HepG2 (cell line): ENCODE data around the gene MFSD6. TPM values are rescaled to one million over a fixed set of nuclear protein-coding genes. Genes with fewer than 3 reads are reported as not detected.

Experiments used
- AHR ChIP-seq: IDR thresholded peaks from 2 replicates; pipeline ENCODE4 v1.6.1; 2018; ENCODE audit warnings: missing genetic modification reagents, missing compliant biosample characterization
- GATAD1 ChIP-seq: IDR thresholded peaks from 2 replicates; pipeline ENCODE4 v1.6.1; 2016; ENCODE audit warnings: missing genetic modification reagents, missing compliant biosample characterization
- ISX ChIP-seq: sonication (generic); formaldehyde crosslinking; conservative IDR thresholded peaks from 2 replicates; pipeline ENCODE4 v1.5.0; 2020; ENCODE audit warnings: missing genetic modification reagents
- KAT2B ChIP-seq: fragments of 150-350 bp; IDR thresholded peaks from 2 replicates; pipeline ENCODE4 v1.6.1; 2014; ENCODE audit warnings: low read depth, low read length, borderline replicate concordance
- MYC ChIP-seq: sonication (generic); formaldehyde crosslinking; IDR thresholded peaks from 2 replicates; pipeline ENCODE4 v1.9.0; 2021; ENCODE audit warnings: missing genetic modification reagents, borderline replicate concordance
- NFKBIZ ChIP-seq: IDR thresholded peaks from 2 replicates; pipeline ENCODE4 v1.6.1; 2018; ENCODE audit warnings: missing genetic modification reagents, missing compliant biosample characterization
- PCBP2 ChIP-seq: fragments of 200-400 bp; formaldehyde crosslinking; optimal IDR thresholded peaks from 2 replicates; pipeline ENCODE3; 2018; ENCODE audit warnings: low read length, low read depth; ENCODE audit not compliant: poor library complexity, severe bottlenecking
- PLRG1 ChIP-seq: fragments of 450-650 bp; conservative IDR thresholded peaks from 2 replicates; pipeline ENCODE4 v1.6.1; 2016
- PPARG ChIP-seq: conservative IDR thresholded peaks from 2 replicates; pipeline ENCODE4 v1.6.1; 2016; ENCODE audit warnings: missing biosample characterization, missing genetic modification reagents
- STAT6 ChIP-seq: sonication (generic); formaldehyde crosslinking; IDR thresholded peaks from 2 replicates; pipeline ENCODE4 v1.4.0; 2020; ENCODE audit warnings: missing genetic modification reagents, mild to moderate bottlenecking, borderline replicate concordance
- SUZ12 ChIP-seq: fragments of 150-350 bp; IDR thresholded peaks from 2 replicates; pipeline ENCODE4 v1.6.1; 2014; ENCODE audit warnings: low read depth, low read length
- TEAD3 ChIP-seq: optimal IDR thresholded peaks from 2 replicates; pipeline ENCODE3; 2016; ENCODE audit warnings: borderline replicate concordance
- TFDP1 ChIP-seq: IDR thresholded peaks from 2 replicates; pipeline ENCODE4 v1.6.1; 2016; ENCODE audit warnings: missing compliant biosample characterization, missing genetic modification reagents, borderline replicate concordance
- ZFP62 ChIP-seq: sonication (generic); formaldehyde crosslinking; IDR thresholded peaks from 2 replicates; pipeline ENCODE4 v1.4.0; 2020; ENCODE audit warnings: missing genetic modification reagents
- ZMAT5 ChIP-seq: sonication (generic); formaldehyde crosslinking; IDR thresholded peaks from 2 replicates; pipeline ENCODE4 v1.5.0; 2020; ENCODE audit warnings: mild to moderate bottlenecking, low read depth, missing genetic modification reagents, borderline replicate concordance
- ZNF3 ChIP-seq: IDR thresholded peaks from 2 replicates; pipeline ENCODE4 v1.7.0; 2017; ENCODE audit warnings: inconsistent platforms
- ZNF337 ChIP-seq: sonication (generic); formaldehyde crosslinking; IDR thresholded peaks from 2 replicates; pipeline ENCODE4 v1.5.1; 2020; ENCODE audit warnings: missing genetic modification reagents, low read depth, mild to moderate bottlenecking, borderline replicate concordance
- ZNF33B ChIP-seq: sonication (generic); formaldehyde crosslinking; IDR thresholded peaks from 2 replicates; pipeline ENCODE4 v1.5.1; 2020; ENCODE audit warnings: mild to moderate bottlenecking, missing genetic modification reagents
- ZNF569 ChIP-seq: sonication (generic); formaldehyde crosslinking; IDR thresholded peaks from 2 replicates; pipeline ENCODE4 v1.5.0; 2020; ENCODE audit warnings: mild to moderate bottlenecking, missing genetic modification reagents, moderate library complexity, borderline replicate concordance
- ZNF776 ChIP-seq: sonication (generic); formaldehyde crosslinking; IDR thresholded peaks from 2 replicates; pipeline ENCODE4 v1.4.0; 2020; ENCODE audit warnings: mild to moderate bottlenecking, missing genetic modification reagents
- ZNF788 ChIP-seq: sonication (generic); formaldehyde crosslinking; IDR thresholded peaks from 2 replicates; pipeline ENCODE4 v1.5.0; 2020; ENCODE audit warnings: mild to moderate bottlenecking, missing genetic modification reagents, borderline replicate concordance
- polyA plus RNA-seq, 8 experiments: library from polyadenylated mRNA; depleted of rRNA in 3 of 8; stranded (reverse) in 7 of 8; unstranded in 1 of 8; fragments of >200 nt; fragmentation: Illumina TruSeq in 4 of 8; extraction: Trizol in 4 of 8; gene quantifications; 2 replicates each; pipeline versions ENCODE4 v1.2.1 to v1.2.3, GENCODE V29; 2011 to 2016; ENCODE audit warnings: low read depth in 4 of 8, missing spikeins in 1 of 8, mixed read lengths in 1 of 8; ENCODE audit not compliant: insufficient read depth in 1 of 8
- total RNA-seq, 5 experiments: library from RNA; depleted of rRNA; stranded (reverse); fragments of >200 nt; fragmentation: Illumina TruSeq; extraction: Trizol; gene quantifications; 2 replicates each; pipeline ENCODE4 v1.2.3, GENCODE V29; 2016; ENCODE audit warnings: low read depth in 1 of 5
- TF ChIP-seq, protein P1 (sequence below): sonication (generic); formaldehyde crosslinking; IDR thresholded peaks from 2 replicates; pipeline ENCODE4 v1.8.0; 2022; ENCODE audit warnings: mild to moderate bottlenecking, missing genetic modification reagents; ENCODE audit not compliant: insufficient replicate concordance
- TF ChIP-seq, protein P2 (sequence below): sonication (generic); formaldehyde crosslinking; IDR thresholded peaks from 2 replicates; pipeline ENCODE4 v1.8.1; 2023; ENCODE audit warnings: mild to moderate bottlenecking, missing genetic modification reagents
- TF ChIP-seq, protein P3 (sequence below): conservative IDR thresholded peaks from 2 replicates; pipeline ENCODE4 v1.6.1; 2018; ENCODE audit warnings: missing genetic modification reagents

MFSD6 gene
- total and polyA plus RNA-seq, 2 of the 13 experiments (the other 11 are each of a cell fraction or from before 2014, with no cell fraction given): 0.92 to 1.4 TPM

DNA sequence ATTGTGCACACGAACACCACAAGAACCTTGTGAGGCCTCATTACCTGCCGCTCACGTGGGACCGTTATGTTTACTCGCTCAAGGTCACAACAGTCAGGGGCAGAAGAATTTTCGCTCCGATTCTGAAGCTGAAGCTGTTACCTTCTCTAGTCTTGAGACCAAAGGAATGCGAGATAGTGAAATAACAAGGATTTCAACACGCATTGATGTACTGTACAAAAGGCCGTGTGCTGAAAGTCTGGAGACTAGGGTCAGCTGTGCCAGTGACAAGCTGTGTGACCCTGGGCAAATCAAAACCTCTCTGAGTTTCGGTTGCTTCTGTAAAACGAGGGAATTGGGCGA lies 125.8 kb downstream of the MFSD6 start (continued):
- no peak for TF ChIP-seq TFDP1
- peak; percentile 69 for TF ChIP-seq TEAD3 (CRISPR knock-in tag)
- no peak for TF ChIP-seq PLRG1
- TF ChIP-seq ZNF3 (CRISPR knock-in tag): no peak
- TF ChIP-seq MYC: no peak; the same call in 1 of the 2 replicates
- TF ChIP-seq, protein P1, sequence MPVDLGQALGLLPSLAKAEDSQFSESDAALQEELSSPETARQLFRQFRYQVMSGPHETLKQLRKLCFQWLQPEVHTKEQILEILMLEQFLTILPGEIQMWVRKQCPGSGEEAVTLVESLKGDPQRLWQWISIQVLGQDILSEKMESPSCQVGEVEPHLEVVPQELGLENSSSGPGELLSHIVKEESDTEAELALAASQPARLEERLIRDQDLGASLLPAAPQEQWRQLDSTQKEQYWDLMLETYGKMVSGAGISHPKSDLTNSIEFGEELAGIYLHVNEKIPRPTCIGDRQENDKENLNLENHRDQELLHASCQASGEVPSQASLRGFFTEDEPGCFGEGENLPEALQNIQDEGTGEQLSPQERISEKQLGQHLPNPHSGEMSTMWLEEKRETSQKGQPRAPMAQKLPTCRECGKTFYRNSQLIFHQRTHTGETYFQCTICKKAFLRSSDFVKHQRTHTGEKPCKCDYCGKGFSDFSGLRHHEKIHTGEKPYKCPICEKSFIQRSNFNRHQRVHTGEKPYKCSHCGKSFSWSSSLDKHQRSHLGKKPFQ (CRISPR knock-in tag): no peak
- TF ChIP-seq GATAD1 (CRISPR knock-in tag): no peak
- TF ChIP-seq ZNF337 (CRISPR knock-in tag): no peak
- TF ChIP-seq ZMAT5: no peak
- TF ChIP-seq, protein P2, sequence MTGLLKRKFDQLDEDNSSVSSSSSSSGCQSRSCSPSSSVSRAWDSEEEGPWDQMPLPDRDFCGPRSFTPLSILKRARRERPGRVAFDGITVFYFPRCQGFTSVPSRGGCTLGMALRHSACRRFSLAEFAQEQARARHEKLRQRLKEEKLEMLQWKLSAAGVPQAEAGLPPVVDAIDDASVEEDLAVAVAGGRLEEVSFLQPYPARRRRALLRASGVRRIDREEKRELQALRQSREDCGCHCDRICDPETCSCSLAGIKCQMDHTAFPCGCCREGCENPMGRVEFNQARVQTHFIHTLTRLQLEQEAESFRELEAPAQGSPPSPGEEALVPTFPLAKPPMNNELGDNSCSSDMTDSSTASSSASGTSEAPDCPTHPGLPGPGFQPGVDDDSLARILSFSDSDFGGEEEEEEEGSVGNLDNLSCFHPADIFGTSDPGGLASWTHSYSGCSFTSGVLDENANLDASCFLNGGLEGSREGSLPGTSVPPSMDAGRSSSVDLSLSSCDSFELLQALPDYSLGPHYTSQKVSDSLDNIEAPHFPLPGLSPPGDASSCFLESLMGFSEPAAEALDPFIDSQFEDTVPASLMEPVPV (CRISPR knock-in tag): no peak
- TF ChIP-seq ZNF776 (CRISPR knock-in tag): no peak
- TF ChIP-seq ZNF788 (CRISPR knock-in tag): no peak
- no peak for TF ChIP-seq SUZ12
- no peak for TF ChIP-seq PCBP2
- no peak; the same call in 1 of the 2 replicates for TF ChIP-seq ZNF33B (CRISPR knock-in tag)
- TF ChIP-seq ISX (CRISPR knock-in tag): no peak
- peak; percentile 32; the same call in 1 of the 2 replicates for TF ChIP-seq NFKBIZ (CRISPR knock-in tag)
- TF ChIP-seq PPARG (CRISPR knock-in tag): no peak
- TF ChIP-seq STAT6 (CRISPR knock-in tag): 0 out of 2 replicates have a peak, but pooled peaks have one; percentile 74
- TF ChIP-seq ZNF569: no peak
- TF ChIP-seq KAT2B: no peak
- no peak for TF ChIP-seq AHR
- TF ChIP-seq, protein P3, sequence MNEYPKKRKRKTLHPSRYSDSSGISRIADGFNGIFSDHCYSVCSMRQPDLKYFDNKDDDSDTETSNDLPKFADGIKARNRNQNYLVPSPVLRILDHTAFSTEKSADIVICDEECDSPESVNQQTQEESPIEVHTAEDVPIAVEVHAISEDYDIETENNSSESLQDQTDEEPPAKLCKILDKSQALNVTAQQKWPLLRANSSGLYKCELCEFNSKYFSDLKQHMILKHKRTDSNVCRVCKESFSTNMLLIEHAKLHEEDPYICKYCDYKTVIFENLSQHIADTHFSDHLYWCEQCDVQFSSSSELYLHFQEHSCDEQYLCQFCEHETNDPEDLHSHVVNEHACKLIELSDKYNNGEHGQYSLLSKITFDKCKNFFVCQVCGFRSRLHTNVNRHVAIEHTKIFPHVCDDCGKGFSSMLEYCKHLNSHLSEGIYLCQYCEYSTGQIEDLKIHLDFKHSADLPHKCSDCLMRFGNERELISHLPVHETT (CRISPR knock-in tag): no peak
- TF ChIP-seq ZFP62 (CRISPR knock-in tag): no peak
